Endodermal cell (in vitro differentiated cells): ENCODE measurements around the gene C11orf54. TPM values are rescaled to one million over a fixed set of nuclear protein-coding genes. Genes with fewer than 3 reads are reported as not detected.
"Not testable (repeated sequence)": the region's sequence is repeated elsewhere in the genome, so short reads cannot be mapped to it uniquely, and the experiment has no call there.

Experiments
- DNase-seq: peaks from one replicate; pipeline ENCODE4 v3.0.0-alpha.2; 2017
- H3K27ac ChIP-seq: 2 replicates; pipeline ENCODE4 v1.5.1; 2013; ENCODE audit warnings: mild to moderate bottlenecking, low read depth, low read length, moderate library complexity
- H3K27me3 ChIP-seq: 2 replicates; pipeline ENCODE4 v1.6.1; 2013; ENCODE audit warnings: mild to moderate bottlenecking, low read length, moderate library complexity; ENCODE audit not compliant: insufficient read depth, control insufficient read depth, poor library complexity, severe bottlenecking
- H3K36me3 ChIP-seq: 2 replicates; pipeline ENCODE4 v1.7.0; 2013; ENCODE audit warnings: mild to moderate bottlenecking, low read length, moderate library complexity; ENCODE audit not compliant: control insufficient read depth, insufficient read depth
- H3K4me1 ChIP-seq: one replicate; pipeline ENCODE4 v1.7.0; 2013; ENCODE audit warnings: low read length; ENCODE audit not compliant: control insufficient read depth, insufficient read depth
- H3K4me3 ChIP-seq: 2 replicates; pipeline ENCODE4 v1.5.1; 2013; ENCODE audit warnings: mild to moderate bottlenecking, low read length, moderate library complexity
- H3K9ac ChIP-seq: 2 replicates; pipeline ENCODE4 v1.6.1; 2013; ENCODE audit warnings: mild to moderate bottlenecking, low read length, moderate library complexity; ENCODE audit not compliant: poor library complexity, severe bottlenecking; ENCODE audit errors: extremely low read depth
- H3K9me3 ChIP-seq: 2 replicates; pipeline ENCODE4 v1.6.1; 2013; ENCODE audit warnings: mild to moderate bottlenecking, low read length, moderate library complexity; ENCODE audit not compliant: control insufficient read depth
- H3K27ac Mint-ChIP-seq: 2 replicates; pipeline ENCODE4 v1.8.0; 2020; ENCODE audit warnings: mixed read lengths
- H3K27me3 Mint-ChIP-seq: 2 replicates; pipeline ENCODE4 v1.8.0; 2021; ENCODE audit warnings: mild to moderate bottlenecking, mixed read lengths; ENCODE audit not compliant: insufficient read depth
- H3K36me3 Mint-ChIP-seq: 2 replicates; pipeline ENCODE4 v1.8.0; 2020; ENCODE audit warnings: low read depth, mixed read lengths
- H3K4me1 Mint-ChIP-seq: 2 replicates; pipeline ENCODE4 v1.8.0; 2020; ENCODE audit warnings: mixed read lengths
- H3K4me3 Mint-ChIP-seq: 2 replicates; pipeline ENCODE4 v1.8.0; 2020; ENCODE audit warnings: mild to moderate bottlenecking, moderate library complexity, mixed read lengths
- H3K9me3 Mint-ChIP-seq: 2 replicates; pipeline ENCODE4 v1.8.0; 2020; ENCODE audit warnings: mild to moderate bottlenecking, mixed read lengths
- WGBS, 2 experiments: methylation state at CpG; one replicate each; pipeline versions ENCODE4 v1.1.5 to v1.1.7; 2013; ENCODE audit warnings: missing lambda C conversion rate in 2 of 2, mixed read lengths in 1 of 2; ENCODE audit not compliant: insufficient coverage in 1 of 2, insufficient read length in 1 of 2; 5-methylcytosine and 5-hydroxymethylcytosine counted together
- total RNA-seq, 2 donors: library from RNA; stranded (reverse); fragmentation: NEBNext Ultra II Directional in 1 of 2; extraction: Animal tissue kit (Norgen Biotek cat#: 25700) in 1 of 2; gene quantifications; 2 replicates in 1 of 2; 3 replicates in 1 of 2; pipeline ENCODE4 v1.2.1, GENCODE V29; 2021
- TF ChIP-seq, protein P1 (sequence below): fragments of 200-600 bp; sonication (generic); conservative IDR thresholded peaks from 2 replicates; pipeline ENCODE4 v1.5.0; 2021; ENCODE audit warnings: antibody characterized with exemption, mild to moderate bottlenecking

C11orf54 gene
- total RNA-seq, 2 donors from 2014 or later, result 18.8 to 33.6 TPM

DNA sequence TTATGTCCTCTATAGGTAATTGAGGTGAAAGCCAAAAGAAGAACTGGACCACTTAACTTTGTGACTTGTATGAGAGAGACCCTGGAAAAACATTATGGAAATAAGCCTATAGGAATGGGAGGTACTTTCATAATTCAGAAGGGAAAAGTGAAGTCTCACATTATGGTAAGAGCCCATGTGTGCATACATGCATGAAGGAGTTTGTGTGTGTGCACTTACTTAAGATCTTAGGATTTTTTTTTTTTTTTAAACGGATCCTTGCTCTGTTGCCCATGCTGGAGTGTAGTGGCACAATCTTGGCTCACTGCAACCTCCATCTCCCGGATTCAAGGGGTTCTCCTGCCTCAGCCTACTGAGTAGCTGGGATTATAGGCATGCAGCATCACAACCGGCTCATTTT is 15.8 kb downstream of the C11orf54 start:
- H3K36me3 ChIP-seq, result peaks cover 54% of the 10 kb centered on the region

DNA sequence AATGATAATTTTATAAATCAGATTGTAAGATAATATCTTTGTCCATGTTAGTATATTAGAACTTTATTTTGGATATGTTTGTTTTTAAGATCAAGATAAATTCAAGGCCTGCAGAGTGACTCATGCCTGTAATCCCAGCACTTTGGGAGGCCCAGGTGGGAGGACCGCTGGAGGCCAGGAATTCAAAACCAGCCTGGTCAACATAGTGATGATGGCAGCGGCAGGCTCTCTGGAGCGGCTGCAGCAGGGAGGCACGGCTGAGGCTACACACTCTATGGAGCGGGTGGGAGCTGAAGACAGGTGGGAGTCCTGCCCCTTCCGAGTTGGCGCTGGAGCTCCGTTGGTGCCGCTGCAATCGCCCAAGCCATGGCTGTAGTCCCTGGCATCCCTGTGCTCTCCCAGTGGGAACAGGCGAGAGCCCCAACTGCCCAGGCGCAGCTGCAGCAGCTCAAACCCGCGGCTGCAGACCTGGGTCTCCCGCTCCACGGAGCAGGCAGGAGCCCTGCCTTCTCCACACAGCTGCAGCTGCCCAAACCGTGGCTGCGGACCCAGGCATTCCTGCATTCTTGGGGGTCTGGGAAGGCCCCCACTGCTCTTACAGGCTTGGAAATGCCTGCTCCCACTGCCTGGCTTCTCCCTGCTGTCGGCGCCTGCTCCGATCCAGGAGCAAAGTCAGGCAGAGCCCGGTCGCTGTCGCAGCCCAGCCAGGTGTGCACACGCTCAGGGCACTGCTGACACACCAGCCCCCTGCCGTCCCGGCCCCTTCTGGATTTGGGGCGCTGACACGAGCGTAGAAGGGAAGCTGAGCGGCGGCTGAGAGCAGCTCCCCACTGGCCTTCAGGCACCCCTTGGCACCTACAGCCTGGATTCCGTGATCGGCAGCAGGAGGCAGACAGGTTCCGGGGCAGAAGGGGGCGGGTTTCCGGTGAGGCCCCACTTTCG is 16.7 kb downstream of the C11orf54 start:
- H3K27ac ChIP-seq, result no peak overlapping the region
- H3K27me3 Mint-ChIP-seq, result no peaks in the 10 kb centered on the region
- no peak overlapping the region for H3K4me3 Mint-ChIP-seq
- peaks cover 5% of the 10 kb centered on the region for H3K4me1 Mint-ChIP-seq
- H3K4me3 ChIP-seq, result no peak overlapping the region
- H3K36me3 ChIP-seq, result peaks cover 63% of the 10 kb centered on the region
- H3K9me3 ChIP-seq, result no peaks in the 10 kb centered on the region
- no peak overlapping the region for H3K27ac Mint-ChIP-seq
- H3K4me1 ChIP-seq, result no peaks in the 10 kb centered on the region
- no peaks in the 10 kb centered on the region for H3K27me3 ChIP-seq
- DNase-seq, result no peak
- H3K36me3 Mint-ChIP-seq, result peaks cover 54% of the 10 kb centered on the region
- no peak overlapping the region for H3K9ac ChIP-seq
- TF ChIP-seq, protein P1, sequence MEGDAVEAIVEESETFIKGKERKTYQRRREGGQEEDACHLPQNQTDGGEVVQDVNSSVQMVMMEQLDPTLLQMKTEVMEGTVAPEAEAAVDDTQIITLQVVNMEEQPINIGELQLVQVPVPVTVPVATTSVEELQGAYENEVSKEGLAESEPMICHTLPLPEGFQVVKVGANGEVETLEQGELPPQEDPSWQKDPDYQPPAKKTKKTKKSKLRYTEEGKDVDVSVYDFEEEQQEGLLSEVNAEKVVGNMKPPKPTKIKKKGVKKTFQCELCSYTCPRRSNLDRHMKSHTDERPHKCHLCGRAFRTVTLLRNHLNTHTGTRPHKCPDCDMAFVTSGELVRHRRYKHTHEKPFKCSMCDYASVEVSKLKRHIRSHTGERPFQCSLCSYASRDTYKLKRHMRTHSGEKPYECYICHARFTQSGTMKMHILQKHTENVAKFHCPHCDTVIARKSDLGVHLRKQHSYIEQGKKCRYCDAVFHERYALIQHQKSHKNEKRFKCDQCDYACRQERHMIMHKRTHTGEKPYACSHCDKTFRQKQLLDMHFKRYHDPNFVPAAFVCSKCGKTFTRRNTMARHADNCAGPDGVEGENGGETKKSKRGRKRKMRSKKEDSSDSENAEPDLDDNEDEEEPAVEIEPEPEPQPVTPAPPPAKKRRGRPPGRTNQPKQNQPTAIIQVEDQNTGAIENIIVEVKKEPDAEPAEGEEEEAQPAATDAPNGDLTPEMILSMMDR, result no peak
- H3K9me3 Mint-ChIP-seq, result no peaks in the 10 kb centered on the region
- WGBS, 2 experiments, result 93 to 97% methylated on average over 20 to 38 of the region's 38 CpGs

More for the DNA sequence above, 15.8 kb downstream of the C11orf54 start:
- TF ChIP-seq, protein P1, result no peak
- H3K27ac Mint-ChIP-seq, result no peak overlapping the region
- no peak overlapping the region for H3K27ac ChIP-seq
- no peaks in the 10 kb centered on the region for H3K27me3 Mint-ChIP-seq
- 94 to 95% methylated on average over 2 to 3 of the region's 3 CpGs for WGBS, 2 experiments
- H3K9ac ChIP-seq, result no peak overlapping the region
- DNase-seq, result no peak
- no peaks in the 10 kb centered on the region for H3K4me1 ChIP-seq
- peaks cover 54% of the 10 kb centered on the region for H3K36me3 Mint-ChIP-seq
- no peak overlapping the region for H3K4me3 ChIP-seq
- H3K27me3 ChIP-seq, result no peaks in the 10 kb centered on the region
- no peak overlapping the region for H3K4me3 Mint-ChIP-seq
- no peaks in the 10 kb centered on the region for H3K9me3 Mint-ChIP-seq
- peaks cover 5% of the 10 kb centered on the region for H3K4me1 Mint-ChIP-seq
- no peaks in the 10 kb centered on the region for H3K9me3 ChIP-seq

DNA sequence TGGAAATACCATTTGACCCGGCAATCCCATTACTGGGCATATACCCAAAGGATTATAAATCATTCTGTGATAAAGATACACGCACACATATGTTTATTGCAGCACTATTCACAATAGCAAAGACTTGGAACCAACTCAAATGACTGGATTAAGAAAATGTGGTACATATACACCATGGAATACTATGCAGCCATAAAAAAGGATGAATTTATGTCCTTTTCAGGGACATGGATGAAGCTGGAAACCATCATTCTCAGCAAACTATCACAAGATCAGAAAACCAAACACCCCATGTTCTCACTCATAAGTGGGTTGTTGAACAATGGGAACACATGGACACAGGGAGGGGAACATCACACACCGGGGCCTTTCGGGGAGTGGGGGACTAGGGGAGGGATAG is 17.7 kb downstream of the C11orf54 start:
- H3K4me3 Mint-ChIP-seq, DNase-seq, H3K9me3 Mint-ChIP-seq, H3K27me3 ChIP-seq, H3K4me1 ChIP-seq, H3K27ac Mint-ChIP-seq, H3K27me3 Mint-ChIP-seq, H3K9me3 ChIP-seq, H3K4me3 ChIP-seq, H3K4me1 Mint-ChIP-seq, H3K27ac ChIP-seq, H3K9ac ChIP-seq: not testable (repeated sequence)
- 80 to 100% methylated on average over 1 to 2 of the region's 4 CpGs for WGBS, 2 experiments
- peaks cover 57% of the 10 kb centered on the region for H3K36me3 Mint-ChIP-seq
- peaks cover 56% of the 10 kb centered on the region for H3K36me3 ChIP-seq
